ENCODE data around the gene VPS39. TPM values are rescaled to one million over a fixed set of nuclear protein-coding genes. Genes with fewer than 3 reads are reported as not detected.

The VPS39 gene
- total RNA-seq, 1 experiment from 2014 or later: 28.5 TPM

- peaks cover 63% of the 10 kb centered on the region for H3K36me3 ChIP-seq (ENCODE audit: low read depth, low read length)
- BruUV-seq (replicated peaks): no TSS peak
- no peak overlapping the region for H3K4me3 ChIP-seq (ENCODE audit: low read length)
- ATAC-seq: peak; percentile 58
- ChIA-PET CTCF (interaction anchor here (1.2 kb wide), 1 partner anchor 169 kb away, joined by 4 read pairs; no protein-coding TSS in a partner anchor), POLR2A (ENCODE audit: unreplicated experiment) (no interaction called here)
- no peaks in the 10 kb centered on the region for H3K9me2 ChIP-seq (replicated peaks; ENCODE audit: low read length)
- H3K27me3 ChIP-seq (ENCODE audit: low read length): no peaks in the 10 kb centered on the region
- intact Hi-C loops (cut with micrococcal nuclease): loop anchor here (1.0 to 2.0 kb wide), 2 partner anchors 55 to 155 kb away; no protein-coding TSS in a partner anchor
- peak; percentile 18 for DNase-seq
- no peak overlapping the region for H2AFZ ChIP-seq (ENCODE audit: low read length)
- no peak overlapping the region for H3K4me2 ChIP-seq (ENCODE audit: low read length)
- no peaks in the 10 kb centered on the region for H4K20me1 ChIP-seq (ENCODE audit: low read length)
- no peaks in the 10 kb centered on the region for H3F3A ChIP-seq (ENCODE audit: low read length, unreplicated experiment)
- peak; percentile 33; the same call in 1 of the 2 replicates for TF ChIP-seq CTCF (conservative IDR thresholded peaks at IDR 0.05; ENCODE audit: low read depth, low read length)
- TF ChIP-seq EZH2 (IDR thresholded peaks at IDR 0.05; ENCODE audit: low read length, unreplicated experiment): no peak
- no peak for TF ChIP-seq EZH2phosphoT487 (IDR thresholded peaks at IDR 0.05; ENCODE audit: borderline replicate concordance, low read length)
- H3K9ac ChIP-seq (ENCODE audit: low read length): no peak overlapping the region
- no peaks in the 10 kb centered on the region for H3K4me1 ChIP-seq (ENCODE audit: insufficient read depth, low read length)
- no peak overlapping the region for H3K27ac ChIP-seq (ENCODE audit: low read length)
- no peaks in the 10 kb centered on the region for H3K79me2 ChIP-seq (ENCODE audit: low read length)
- no peaks in the 10 kb centered on the region for H3K9me3 ChIP-seq (ENCODE audit: low read length)
These were observed 8.1 kb upstream of the VPS39 start for GRCh38 chr15:42215913-42216829.

- POLR2A ChIA-PET (ENCODE audit: unreplicated experiment): no interaction called here
These were observed 6.5 kb upstream of the VPS39 start for GRCh38 chr15:42214600-42214999.

More at GRCh38 chr15:42214600-42214999, 6.5 kb upstream of the VPS39 start:
- DNase-seq (no peak), ATAC-seq (no peak)
- Histone ChIP-seq H3K4me1 (ENCODE audit: insufficient read depth, low read length) (no peaks in the 10 kb centered on the region), H3K36me3 (ENCODE audit: low read depth, low read length) (peaks cover 62% of the 10 kb centered on the region), H3F3A (ENCODE audit: low read length, unreplicated experiment) (no peaks in the 10 kb centered on the region), H3K27me3 (ENCODE audit: low read length) (no peaks in the 10 kb centered on the region), H3K4me3 (ENCODE audit: low read length) (no peak overlapping the region), H3K9me3 (ENCODE audit: low read length) (no peaks in the 10 kb centered on the region), H3K4me2 (ENCODE audit: low read length) (no peak overlapping the region), H4K20me1 (ENCODE audit: low read length) (no peaks in the 10 kb centered on the region), H2AFZ (ENCODE audit: low read length) (no peak overlapping the region), H3K9me2 (replicated peaks; ENCODE audit: low read length) (no peaks in the 10 kb centered on the region), H3K27ac (ENCODE audit: low read length) (no peak overlapping the region), H3K9ac (ENCODE audit: low read length) (no peak overlapping the region), H3K79me2 (ENCODE audit: low read length) (no peaks in the 10 kb centered on the region)
- intact Hi-C loops (cut with micrococcal nuclease): no loop called here
- CTCF ChIA-PET: no interaction called here
- TF ChIP-seq CTCF (conservative IDR thresholded peaks at IDR 0.05; ENCODE audit: low read depth, low read length) (no peak), EZH2phosphoT487 (IDR thresholded peaks at IDR 0.05; ENCODE audit: borderline replicate concordance, low read length) (no peak), EZH2 (IDR thresholded peaks at IDR 0.05; ENCODE audit: low read length, unreplicated experiment) (no peak)
- no TSS peak for BruUV-seq (replicated peaks)

All from PC-3 (cell line).